ENCODE measurements around the gene TFB1M.
"Not testable (repeated sequence)": the region's sequence is repeated elsewhere in the genome, so short reads cannot be mapped to it uniquely, and the experiment has no call there.

Gene TFB1M

DNA sequence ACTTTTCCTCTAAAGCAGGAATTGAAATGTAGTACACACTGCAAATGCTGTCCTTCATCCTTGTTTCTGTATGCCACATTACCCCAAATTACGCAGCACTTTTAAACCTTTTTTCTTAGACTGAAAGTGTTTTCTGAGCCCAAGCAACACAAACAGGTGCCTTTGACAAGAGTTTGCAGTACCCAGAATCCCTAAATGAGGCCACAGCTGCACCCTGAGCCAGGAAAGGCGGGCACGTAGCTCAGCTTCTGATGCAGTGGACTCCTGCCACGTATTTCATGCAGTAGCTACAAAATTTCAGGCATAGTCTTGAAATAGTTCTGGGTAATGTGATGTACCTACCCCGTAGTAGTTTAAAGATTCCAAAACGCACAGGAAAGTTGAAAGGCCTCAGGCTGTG, 81.4 kb downstream of the TFB1M start:
- no peak for DNase-seq

DNA sequence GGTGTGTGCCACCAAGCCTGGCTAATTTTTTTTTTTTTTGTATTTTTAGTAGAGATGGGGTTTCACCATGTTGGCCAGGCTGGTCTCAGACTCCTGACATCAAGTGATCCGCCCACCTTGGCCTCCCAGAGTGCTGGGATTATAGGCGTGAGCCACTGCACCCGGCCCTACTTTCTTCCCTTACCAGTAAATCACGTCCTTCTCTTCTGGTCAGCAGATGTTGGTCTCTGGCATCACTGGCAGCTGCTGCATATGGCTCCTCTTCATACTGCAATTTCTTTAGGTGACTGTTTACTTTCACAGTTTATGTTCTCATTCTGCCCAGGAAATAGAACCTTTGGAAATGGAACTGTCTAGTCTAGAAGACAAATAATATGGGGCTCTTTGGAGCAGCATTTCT, 83.3 kb downstream of the TFB1M start:
- DNase-seq: not testable (repeated sequence)

DNA sequence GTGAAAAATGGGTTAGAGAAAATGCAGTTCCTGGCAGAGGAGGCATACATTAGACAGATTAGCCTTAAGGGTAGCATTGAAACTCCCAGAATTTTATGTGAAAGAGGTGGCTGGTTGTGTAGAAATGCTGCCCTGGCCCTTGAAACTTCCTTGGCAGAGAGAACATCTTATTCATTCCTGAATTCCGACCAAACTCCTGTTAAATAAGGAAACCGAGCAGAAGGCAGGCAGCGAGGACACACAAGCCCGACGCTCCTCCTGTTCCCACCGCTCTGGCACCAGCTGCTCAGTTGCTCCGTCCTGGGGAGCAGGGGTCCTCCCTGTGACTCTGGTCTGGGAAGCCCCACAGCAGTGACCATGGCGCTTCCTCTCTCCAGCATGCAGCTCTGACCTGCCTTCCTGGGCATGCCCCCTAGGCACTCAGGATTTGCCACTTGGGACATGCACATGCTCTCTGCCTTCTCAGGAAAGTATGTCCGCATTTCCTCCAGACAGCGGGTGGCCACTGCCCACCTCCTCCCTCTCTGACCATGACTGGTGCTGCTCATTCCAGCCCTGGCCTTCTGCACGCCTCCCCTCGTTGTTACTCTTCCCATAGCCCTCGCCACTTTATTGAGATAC, 85.6 kb downstream of the TFB1M start:
- DNase-seq: no peak

DNA sequence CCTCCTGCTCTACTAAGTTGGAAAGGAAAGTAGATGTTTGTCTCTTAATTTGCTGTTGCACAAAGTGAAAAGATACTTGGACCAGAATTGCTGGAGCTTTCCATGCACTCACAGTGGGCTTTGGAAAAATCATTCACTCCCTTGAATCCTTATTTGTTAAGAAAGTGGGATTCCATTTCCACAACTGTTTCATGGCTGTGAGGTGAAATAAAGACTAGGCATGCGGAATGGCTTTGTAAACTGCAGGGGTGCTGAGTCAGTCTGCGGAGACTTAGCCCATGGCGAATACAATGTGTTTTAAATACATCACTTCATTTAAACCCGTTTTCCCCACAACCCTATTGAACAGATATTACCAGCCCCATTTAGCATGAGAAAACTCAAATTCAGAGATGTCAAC, 87.2 kb downstream of the TFB1M start:
- DNase-seq: no peak

DNA sequence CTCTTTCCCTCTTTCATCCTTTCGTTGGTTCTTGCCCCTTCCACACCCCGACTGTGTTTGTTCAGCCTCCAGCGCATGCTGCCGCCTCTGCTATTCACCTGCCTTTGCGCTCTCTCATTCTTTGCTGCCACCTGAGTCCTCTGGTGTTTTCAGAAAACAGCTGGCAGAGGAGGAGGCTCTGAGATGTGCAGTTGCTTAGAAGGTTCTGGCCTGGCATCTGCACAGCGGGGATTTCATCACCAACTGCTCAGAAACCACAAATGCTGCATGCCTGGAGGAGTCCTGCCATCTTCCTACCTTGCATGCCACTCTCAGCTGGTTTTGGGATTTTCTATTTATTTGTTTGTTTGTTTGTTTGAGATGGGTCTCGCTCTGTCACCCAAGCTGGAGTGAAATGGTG, 89.7 kb downstream of the TFB1M start:
- no peak for DNase-seq

DNA sequence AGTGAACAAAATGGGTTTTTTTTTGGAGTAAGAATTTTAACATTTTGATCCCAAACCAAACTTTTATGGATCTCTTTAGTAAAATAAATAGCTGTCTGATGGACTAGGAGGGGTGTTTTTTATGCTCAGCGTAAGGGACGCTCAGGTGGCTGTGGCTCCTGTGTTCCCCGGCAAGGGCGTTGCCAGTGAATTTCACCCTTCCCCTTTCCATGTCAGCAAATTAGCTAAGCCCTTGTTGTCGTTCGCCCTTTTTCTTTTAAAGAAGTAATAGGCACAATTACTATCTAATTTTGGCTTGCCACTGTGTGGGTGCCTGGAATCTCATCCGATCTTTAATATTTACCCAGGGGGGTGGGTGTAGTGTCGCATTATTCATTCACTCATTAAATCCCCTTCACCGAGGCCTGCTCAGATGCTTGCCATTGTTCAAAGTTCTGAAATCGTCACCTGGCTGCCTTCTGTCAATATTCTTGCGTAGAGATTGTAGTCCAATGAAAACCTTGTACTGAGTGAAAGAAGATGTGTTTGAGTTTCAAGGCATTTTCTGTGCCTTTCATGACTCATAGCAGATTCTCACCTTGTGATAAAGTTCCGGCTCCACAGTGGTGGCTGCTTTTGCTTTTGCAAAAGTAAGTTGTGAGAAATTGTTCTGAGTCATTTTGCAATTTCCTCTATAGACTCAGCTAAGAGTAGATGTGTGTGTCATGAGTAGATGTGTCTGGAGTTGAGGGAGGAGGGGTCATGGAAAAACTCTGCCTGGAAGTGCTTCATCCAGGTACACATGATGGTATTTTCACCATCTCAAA, 90.4 kb downstream of the TFB1M start:
- no peak for DNase-seq

DNA sequence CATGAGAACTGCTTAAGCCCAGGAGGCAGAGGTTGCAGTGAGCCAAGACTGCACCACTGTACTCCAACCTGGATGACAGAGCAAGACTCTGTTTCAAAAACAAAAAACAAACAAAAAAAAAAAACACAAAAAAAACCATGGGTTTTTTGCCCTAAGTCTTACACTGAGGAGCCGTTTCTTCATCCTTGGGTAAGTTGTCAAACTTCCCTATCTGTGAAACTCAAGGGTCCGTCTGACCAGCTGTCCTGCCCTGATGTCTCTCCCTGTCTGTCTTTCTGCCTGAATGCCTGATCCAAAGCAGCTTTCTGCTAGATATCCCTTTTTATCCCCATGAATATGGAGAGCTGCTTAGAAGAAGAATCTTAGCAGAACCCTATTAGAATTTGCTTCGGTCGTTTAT, 91.8 kb downstream of the TFB1M start:
- DNase-seq: no peak

DNA sequence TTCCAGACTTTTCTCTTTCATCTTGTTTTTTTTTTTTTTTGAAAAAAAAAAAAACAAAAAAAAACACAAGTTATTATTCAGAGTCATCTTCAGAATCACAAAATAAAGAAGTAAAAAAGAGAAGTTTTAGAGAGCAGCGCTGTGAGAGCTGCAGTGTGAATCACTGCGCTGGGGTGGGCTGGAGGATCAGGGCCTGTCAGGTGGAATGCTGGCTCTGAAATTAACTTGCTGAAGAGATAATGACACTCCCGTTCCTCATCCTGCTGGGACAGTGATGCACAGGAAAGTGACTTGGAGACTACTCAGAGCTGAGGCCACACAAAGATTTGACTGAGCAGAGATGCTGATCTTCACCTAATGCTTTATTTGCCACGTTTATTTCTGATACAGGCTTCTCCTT, 93.2 kb downstream of the TFB1M start:
- no peak for DNase-seq

DNA sequence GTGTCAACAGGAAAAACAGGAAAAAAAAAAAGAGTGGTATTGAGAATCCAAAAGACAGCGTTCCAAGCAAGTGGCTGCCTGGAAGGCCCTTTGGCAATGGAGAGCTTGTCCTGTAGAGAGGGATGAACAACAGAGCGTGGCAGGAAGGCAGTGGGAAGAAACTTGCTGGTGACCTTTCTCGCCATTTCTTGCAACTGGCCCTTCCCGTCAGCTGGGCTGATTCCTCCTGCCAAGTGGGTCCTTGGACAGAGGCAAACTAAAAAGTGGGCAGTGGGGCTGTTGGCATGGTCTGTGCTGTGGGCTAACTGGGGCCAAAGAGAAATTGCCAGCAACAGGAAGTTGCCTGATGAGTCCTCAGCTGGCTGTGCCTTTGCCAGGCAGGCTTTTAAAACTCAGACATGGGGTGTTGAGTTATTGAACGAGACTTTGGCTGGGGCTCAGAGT, 94.4 kb downstream of the TFB1M start:
- DNase-seq: no peak

DNA sequence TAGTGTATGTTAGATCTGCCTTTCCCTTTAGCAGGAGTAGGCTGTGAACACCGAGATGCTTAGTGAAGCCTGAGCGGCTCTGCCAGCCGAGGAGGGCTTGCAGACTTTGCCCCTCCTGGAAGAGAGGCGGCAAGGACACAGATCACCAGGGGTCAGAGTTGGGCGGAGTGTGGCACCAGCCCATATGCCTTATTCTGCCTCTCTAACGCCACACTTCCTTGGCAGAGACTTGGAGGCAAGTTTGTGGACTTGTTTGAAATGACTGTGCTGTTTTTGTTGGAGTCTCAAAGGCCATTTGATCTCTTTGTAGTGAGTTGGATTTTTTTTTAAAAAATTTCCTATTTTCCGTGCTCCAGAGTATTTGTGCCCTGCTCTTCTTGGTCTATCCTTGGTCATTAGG, 95.0 kb downstream of the TFB1M start:
- no peak for DNase-seq

DNA sequence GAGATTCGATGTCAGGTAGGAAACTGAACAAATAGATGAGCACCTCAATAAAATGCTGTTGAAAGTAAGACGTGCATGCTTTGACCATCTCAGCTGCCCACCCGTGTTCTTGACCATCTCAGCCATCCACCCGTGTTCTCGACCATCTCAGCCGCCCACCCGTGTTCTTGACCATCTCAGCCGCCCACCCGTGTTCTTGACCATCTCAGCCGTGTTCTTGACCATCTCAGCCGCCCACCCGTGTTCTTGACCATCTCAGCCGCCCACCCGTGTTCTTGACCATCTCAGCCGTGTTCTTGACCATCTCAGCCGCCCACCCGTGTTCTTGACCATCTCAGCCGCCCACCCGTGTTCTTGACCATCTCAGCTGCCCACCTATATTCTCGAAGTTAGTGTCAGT, 95.6 kb downstream of the TFB1M start:
- not testable (repeated sequence) for DNase-seq

DNA sequence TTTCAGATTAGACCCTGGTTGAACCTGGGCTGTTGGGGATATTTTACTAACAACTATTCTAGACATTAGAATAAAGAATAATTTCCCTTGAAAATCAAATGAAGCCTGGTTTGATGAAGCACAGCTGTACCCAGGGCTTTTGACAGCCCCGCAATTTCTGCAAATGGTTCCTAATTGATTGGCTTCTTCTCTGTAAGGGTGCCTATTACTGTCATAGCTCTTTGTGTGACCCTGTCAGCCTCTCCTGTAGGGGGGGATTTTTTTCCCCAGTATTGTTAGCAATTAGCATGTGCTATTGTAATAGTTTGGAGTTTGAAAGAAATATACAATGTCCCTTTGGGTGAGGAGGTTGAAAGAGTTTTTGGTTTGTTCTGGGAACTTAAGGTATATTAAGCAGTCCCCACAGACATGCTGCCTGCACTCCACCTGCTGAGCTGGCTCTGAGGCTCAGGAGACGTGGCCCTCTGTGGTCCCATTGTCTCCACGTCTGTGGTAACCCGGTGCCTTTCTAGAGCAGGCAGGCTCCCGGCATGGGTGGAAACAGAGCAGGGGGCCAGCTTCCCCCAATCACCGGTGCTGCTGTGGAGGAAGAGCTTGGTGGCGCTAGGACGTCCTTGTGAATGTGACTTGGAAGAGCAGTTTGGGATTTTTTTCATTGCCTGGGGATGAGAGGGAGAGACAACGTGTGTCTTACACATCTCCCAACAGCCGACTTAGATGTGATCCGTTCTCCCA, 97.8 kb downstream of the TFB1M start:
- DNase-seq: no peak

DNA sequence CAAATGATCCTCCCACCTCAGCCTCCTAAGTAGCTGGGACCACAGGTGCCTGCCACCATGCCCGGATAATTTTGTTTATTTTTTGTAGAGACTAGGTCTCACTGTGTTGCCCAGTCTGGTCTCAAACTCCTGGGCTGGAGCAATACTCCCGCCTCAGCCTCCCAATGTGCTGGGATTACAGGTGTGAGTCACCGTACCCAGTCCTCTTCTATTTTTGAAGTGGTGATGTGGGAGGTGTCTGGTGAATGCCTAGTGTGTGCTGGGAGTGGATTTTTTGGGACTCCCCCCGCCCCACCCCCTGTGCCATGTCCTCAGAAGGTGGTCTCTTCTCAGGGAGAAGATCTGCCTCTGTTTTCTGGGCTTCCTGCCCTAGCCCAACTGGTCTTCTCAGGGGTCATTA, 98.4 kb downstream of the TFB1M start:
- DNase-seq: no peak

DNA sequence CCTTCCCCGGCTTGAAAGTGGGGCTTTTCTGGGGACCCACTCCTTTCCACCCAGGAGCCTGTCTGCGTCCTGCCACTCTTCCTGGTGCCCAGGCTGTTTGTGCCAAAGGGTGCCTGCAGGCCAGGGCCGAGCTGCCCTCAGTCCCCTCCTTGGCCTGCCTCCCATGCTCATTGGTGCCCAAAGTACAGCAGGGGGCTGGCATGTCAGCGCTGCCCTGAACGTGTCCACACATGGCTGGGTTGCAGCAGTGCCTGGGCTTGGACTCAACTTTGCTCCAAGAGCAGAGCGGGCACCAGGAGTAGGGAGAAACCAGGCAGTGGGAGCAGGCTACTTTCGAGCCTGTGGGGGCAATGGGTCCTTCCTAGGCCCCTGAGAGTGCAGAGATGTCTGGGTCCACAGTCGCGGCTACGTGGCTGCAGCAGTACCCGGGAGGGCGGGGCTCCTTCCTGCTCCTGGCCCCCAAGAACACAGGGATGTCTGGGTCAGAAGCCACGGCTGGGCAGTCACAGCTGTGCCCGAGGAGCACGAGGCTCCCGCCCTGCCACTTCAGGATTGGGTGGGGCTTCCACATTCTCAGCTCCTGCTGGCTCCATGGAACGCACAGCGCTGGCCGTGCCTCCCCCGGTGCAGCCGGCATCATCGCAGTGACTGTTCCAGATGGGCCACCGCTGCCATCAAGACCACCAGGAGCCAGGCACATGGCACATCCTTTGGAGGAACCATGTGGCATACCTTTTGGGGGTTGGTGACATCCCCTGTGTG, 100.5 kb downstream of the TFB1M start:
- no peak for DNase-seq

DNA sequence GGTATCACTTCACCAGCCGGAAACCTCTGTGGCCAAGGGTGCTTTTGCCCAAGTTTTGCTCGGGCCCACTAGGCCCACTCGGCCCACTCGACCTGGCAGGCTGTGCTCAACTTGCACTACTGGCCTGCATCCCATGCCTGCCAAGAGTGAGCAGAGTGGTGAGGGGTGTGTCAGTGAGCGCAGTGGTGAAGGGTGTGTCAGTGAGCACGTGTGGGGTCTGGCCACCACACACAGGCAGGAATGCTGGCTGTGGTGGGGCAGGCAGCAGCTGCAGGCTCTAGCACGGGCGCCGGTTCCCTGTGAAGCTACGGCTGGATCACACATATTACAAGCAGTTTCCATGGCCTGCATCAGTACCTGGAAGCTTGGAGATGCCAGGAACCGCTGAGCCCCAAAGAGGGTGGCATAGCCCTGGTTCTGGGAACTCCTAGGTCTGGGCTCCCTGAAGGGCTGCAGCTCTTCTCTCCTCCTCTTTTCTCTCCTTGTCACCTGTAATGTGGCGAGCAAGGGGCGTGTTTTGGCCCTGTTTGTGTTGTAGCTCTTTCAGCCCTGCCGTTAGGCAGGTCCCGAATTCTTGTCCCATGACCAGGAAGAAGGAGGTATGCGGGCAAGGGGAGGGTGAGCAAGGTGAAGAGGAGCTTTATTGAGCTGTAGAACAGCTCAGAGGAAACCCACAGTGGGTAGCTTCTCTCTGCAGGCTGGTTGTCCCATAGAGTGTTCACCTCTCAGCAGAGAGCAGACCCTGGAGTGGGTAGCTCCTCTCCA, 101.5 kb downstream of the TFB1M start:
- no peak for DNase-seq

DNA sequence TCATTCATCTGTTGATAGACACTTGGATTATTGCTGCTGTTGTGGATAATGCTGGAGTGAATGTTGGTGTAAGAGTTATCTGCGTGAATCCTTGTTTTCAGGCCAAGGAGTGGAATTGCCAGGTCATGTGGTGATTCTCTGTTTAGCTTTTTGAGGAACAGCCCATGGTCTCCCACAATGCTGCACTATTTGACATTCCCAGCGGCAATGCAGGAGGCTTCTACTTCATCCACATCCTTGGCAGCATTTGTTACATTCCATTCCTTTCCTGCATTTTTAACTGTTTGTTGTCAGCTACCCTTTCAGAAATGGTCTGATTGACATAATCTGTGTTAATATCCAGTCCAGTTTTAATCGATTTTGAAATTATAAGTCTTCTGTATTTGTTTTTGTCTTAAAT, 102.2 kb downstream of the TFB1M start:
- no peak for DNase-seq

DNA sequence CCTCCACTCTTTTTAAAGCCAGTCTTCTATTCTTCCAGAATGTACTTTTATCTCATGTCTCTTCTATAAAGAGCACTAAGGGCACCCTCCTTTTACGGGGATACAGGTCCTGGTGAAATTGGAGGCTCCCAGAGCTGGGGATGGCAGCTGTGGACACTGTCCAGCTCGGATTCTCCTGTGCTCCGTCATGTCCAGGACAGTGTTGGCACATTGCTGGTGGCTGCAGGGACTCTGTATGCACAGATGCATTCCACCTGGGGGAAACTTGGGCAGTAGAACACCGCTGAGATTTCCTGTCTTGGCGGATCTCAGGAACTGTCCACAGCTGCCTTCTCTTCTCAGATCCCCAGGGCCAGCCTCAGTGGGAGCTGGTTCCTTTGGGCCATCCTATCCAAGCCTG, 107.1 kb downstream of the TFB1M start:
- DNase-seq: no peak

Measured in KG1 (cell line).